Fibroblast of skin of back (primary cell): ENCODE data around the gene PARP15. TPM values are rescaled to one million over a fixed set of nuclear protein-coding genes. Genes with fewer than 3 reads are reported as not detected.
A peak's percentile ranks its signal among the peaks of the same experiment; 100 is the strongest.
"Not testable (repeated sequence)": the region's sequence is repeated elsewhere in the genome, so short reads cannot be mapped to it uniquely, and the experiment has no call there.

Source experiments
- DNase-seq: peaks from one replicate; pipeline ENCODE4 v3.0.0-alpha.2; 2013
- polyA plus RNA-seq, 2 experiments: library from polyadenylated mRNA; unstranded; fragments of 120-200 nt; gene quantifications; one replicate each; pipeline ENCODE4 v1.2.1, GENCODE V29; 2013; ENCODE audit not compliant: insufficient read length in 2 of 2

Gene PARP15
- polyA plus RNA-seq (2013, experiment 1 of 2; ENCODE audit: insufficient read length), result not detected
- not detected for polyA plus RNA-seq (2013, experiment 2 of 2; ENCODE audit: insufficient read length)

DNA sequence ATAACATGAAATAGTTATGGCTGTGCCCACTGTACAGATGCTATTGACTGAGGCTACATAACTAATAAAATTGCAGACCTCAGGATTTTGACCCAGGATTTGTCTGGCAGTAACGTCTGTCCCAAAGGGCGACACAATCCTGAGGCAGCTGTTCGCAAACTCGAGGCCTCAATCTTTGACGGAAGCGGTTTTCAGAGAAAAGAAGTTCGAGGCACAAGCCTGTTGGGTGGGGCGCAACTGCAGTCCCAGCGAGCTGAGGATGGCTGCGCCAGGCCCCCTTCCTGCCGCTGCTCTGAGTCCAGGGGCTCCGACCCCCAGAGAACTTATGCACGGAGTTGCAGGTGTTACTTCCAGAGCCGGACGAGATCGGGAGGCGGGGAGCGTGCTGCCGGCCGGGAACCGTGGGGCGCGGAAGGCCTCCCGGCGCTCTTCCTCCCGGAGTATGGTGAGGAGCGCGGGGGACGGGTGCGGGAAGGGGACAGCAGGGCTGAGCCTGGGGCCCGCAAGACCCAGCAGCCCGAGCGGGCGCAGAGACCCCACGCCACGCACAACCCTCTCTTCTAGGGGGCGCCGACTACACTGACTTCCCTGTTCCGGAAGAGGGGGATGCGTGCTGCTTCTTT is at the start of gene PARP15:
Gene PARP15 (plus strand): TSS at position 242 of the 623 bp plus-strand sequence. CDS start 18 bp downstream, at position 260.
- DNase-seq, result no peak

DNA sequence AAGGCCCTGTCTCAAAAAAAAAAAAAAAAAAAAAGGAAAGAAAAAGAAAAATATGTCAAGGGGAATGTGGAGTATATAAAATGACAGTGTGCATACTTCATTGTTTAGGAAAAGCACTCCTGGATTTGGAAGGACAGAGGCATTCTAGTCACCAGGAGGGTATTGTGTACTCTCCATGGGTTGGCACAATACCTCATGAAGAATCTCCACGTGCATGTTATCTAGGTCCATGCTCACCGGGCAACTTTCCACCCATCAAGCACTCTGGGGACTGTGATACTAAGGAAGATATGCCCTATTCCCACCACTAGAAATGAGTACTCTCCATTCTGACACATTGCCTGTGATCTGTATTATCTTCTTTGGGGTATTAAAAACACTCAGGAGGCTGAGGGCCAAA is 47.3 kb upstream of the PARP15 start:
- no peak for DNase-seq

DNA sequence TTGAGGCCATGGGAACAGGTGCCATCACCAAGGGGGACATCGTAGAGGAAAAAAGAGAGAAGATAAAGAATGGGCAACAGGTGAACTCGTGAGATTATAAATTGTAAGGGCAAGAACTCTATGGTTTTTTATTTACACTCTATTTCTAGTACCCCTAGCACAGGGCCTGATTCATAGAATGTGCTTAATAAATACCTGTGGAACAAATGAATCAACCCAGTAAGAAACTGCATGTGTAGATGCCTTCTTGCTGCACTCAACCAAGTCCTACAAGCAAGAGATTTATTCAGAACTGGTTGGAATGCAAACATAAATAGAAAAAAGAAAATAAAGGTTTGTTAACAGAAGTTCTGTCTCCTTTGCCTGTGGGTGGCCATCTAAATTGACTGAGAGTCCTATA is 44.0 kb upstream of the PARP15 start:
- no peak for DNase-seq

DNA sequence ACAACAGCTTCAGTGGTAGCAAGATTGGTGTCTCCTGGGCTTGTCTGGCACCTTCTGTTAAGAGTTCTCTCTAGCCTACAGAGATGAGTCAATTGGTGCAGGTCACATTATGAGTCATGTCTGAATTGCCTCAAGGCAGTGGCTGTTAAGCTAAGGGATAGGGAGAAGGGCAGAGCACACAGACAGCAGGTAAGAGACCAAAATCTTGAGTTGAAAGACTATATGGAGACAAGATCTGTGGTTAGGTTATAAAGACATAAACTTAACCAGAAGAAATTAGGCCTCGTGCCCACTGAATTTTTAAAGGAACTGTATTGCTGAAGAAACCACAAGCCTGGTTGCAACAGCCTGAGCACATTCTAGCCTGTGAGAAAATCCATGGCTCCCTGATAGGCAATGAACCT is 43.5 kb upstream of the PARP15 start:
- DNase-seq, result peak; percentile 63

DNA sequence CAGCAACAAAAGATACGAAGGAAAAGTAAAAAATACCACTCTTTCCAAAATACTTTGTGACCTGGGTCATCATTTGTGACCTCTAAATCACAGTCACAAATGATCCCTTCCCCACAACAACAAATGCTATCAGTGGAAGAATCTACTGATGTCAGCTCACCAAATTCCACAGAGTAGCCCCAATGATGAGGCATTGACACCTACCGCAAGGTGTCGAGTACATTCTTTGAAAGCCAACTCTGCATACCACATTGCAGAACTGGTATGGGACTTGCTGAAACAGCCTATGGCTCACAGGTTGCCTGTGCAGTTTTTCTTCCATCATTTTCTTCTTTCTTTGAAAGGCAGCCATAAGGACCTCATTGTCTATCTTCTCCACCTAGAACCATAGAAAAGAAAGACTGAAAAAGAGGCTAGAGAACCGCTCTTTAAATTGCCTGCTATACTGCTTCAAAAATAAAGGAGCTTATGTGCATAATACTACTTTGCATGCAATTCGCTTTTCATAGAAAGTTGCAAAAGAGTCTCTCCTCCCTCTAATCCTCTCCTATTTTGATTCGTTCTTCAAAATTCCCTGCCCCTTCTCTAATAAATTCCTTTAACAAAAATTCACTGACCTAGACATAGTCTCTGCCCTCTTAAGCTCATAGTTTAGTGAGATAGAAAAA is 41.4 kb upstream of the PARP15 start:
- DNase-seq, result no peak

DNA sequence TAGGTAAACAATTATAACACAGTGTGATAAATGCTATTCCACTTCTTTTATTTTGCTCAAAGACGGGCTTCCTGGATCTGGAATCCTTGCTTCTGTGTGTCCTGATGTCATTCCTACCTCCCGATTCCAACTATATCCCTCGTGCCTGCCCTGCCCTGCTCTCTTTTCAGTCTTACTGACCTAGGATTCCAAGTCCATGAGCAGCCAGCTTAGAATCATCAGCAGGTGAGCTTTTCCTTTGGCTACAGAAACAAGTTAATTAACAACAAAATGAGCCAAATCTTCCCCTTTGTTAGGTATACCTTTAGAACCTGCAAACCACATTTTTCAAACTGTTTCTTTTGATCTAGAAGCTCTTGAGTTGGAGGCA is 40.8 kb upstream of the PARP15 start:
- no peak for DNase-seq

DNA sequence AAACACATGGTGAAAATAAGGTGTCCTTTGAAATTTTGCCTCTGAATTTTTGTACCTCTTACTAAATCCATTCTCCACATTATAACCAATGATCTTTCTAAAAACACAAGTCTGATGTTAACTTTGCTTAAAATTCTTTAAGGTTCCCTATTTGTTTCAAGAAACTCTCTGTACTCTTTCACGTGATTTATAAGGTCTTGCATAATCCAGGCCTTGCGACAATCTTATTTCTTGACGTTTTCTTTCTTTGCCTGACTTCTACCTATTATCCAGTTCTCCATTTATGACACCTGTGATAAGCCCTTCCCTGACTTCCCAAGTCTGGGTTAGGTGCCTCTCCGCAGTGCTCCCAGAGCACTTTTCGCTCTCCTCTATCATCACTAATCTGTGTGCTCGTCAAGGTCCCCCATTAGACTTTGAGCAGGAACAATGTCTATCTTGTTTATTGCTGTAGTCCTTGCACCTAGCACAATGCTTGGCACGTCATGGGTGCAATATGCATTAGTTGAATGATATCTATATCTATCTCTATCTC is 38.4 kb upstream of the PARP15 start:
- DNase-seq, result no peak

DNA sequence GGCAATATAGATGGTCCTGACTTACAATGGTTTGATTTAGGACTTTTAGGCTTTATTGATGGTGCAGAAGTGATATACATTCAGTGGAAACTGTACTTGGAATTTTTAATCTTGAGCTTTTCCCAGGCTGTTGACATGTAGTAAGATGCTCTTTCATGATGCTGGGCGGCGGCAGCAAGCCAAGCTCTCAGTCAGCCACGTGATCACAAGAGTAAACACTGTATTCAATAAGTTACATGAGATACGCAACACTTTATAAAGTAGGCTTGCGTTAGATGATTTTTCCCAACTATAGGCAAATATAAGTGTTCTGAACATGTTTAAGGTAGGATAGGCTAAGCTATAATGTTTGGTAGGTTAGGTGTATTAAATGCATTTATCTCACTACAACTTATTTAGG is 31.3 kb upstream of the PARP15 start:
- DNase-seq, result no peak

DNA sequence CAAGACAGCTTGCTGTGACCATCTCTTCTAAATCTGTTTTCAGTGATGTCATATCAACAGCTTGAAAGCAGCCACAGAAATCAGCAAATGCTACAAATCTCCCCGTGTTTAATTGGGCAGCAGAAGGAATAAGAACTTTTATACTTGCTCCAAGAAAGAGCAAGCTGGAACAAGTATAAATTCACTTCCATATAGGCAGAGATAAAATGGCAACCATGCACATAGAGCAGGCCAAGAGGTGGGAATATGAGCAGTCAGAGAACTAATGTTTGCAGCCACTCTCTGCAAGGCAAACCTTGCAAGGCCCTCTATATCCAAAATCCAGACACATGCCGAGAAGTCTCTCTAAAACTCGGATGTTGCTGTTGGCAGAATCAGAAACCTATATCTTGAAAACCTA is 29.4 kb upstream of the PARP15 start:
- DNase-seq, result no peak

DNA sequence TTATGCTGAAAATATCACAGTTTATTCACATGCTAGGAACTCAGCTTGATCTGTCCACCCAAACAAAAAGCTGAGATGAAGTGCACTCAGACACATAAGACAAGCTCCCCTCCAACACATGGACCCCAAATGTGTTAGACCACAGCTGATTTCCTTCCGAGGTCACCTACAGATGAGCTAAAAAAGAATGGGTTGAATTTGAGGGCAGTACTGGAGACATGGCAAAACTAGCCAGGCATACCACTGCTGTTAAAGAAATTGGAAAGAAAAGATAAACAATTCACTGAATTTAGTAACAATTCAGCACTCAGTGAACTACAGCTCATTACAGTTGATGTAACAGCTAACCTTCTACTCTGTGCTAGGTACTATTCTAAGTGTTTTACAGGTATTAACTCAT is 28.8 kb upstream of the PARP15 start:
- DNase-seq, result no peak

DNA sequence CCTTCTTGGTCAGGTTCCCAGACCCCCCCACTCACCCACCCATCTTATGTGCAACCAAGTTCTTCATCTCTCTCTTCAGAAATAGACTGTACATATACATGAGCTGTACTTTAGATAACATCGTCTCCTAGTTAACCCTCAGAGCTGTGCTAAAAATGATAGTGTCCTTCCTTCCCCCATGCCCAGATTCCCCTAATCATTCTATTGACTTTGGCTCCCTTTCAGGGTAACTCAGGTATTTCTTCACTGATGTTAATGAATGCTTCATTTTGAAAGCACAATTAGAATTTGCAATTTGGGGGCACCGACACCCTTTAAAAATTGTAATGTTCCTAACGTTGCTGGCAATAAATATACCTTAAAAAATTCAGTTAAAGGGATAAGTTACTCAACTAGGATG is 24.3 kb upstream of the PARP15 start:
- DNase-seq, result no peak

DNA sequence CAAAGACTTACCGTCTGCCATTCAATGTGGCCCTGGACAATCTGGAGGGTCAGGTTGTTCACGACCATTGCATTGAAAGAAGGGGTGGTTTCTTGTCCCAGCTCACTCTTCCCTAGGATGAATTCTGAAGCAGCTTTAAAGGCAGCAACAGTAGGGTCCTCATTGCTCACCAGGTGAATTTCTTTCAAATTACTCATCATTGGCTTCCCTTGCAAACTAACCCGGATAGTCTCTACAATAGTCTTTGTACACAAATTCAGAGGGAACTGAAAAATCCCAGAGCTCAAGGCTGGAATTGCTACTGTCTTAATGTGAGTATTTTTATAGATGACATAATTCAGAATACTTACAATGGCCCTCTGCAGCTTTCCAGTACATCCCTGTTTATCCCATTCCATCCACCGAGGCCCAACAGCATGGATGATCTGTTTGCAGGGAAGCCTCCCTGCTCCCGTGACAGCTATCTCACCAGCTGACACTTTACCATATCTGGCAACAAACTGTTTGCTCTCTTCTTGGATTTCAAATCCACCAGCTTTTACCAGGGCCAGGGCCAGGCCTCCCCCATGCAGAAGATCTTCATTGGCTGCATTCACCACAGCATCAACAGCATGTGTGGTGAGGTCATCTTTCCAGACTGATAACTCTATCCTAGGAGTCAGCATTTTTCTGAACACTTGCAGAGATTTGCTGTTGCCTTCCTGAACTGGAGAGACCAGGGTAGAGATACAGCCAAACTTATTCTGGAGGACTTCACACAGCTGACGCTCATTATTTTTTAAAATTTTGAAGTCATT is 22.0 kb upstream of the PARP15 start:
- peak; percentile 19 for DNase-seq

DNA sequence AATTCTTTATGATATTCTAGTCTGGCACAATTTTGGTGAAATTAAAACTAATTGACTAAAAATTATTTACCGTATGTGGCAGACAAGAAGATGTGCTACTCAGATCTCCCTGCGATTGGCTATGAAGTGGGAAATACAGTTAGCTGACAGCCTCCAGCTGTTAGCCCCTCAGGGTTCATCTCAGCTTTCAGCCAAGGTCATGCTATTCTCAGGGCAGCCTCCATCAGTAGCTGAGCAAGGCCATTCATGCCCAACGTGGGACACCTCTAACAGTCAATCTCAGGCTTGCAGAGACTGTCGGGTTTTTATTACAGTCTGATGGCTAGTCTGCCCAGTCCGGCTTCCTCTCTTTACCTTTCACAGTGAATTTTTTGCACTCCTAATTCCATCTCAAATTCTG is 20.1 kb upstream of the PARP15 start:
- DNase-seq, result no peak

DNA sequence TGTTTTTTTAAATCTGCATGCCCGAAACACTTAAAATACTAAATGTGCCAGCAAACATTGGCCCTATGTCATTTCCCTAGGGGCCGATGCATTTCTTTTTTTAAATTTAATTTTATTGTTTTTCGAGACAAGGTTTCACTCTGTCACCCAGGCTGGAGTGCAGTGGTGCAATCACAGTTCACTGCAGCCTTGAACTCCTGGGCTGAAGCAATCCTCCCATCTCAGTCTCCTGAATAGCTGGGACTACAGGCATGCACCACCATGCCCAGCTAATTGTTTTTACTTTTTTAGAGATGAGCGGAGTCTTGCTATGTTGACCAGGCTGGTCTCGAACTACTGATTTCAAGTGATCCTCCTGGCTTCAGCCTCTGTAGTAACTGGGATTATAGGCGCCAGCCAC is 18.8 kb upstream of the PARP15 start:
- DNase-seq, result no peak

DNA sequence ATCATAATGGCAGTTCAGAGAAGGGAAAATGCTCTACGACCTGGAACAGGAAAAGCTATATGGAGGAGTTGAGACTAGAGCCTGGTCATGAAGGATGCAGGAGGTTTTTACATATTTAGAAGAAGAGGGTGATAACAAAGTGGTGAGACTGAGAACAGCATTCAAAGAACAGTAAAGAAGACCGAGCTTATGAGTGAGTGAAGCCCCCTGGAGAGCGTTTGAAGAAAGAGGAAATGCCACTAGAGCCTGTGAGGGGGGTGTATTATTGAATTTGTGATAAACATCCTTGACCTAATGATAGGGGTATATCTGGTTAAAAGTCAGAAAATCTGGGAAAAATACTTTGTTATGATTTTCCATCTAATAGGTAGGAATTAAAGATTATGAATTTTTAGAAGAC is 17.5 kb upstream of the PARP15 start:
- DNase-seq, result no peak

DNA sequence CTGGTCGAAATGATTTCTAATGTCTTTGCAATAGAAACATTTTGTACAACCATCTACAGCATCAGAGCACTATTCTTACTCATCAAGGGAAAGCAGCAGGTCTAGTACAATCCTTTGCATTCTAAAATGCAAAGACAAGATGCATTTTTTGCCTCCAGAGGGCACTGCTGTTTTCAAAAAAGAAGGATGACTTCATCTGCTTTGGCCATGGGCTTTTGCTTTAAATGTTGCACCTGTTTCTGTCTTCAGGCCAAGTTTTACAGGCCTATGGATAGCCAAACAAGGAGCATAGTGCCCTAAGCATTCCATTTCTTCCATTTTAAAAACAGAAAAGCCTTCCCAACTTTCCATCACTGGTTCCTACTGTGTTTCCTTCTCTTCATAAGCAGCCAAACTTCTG is 16.8 kb upstream of the PARP15 start:
- peak; percentile 62 for DNase-seq

DNA sequence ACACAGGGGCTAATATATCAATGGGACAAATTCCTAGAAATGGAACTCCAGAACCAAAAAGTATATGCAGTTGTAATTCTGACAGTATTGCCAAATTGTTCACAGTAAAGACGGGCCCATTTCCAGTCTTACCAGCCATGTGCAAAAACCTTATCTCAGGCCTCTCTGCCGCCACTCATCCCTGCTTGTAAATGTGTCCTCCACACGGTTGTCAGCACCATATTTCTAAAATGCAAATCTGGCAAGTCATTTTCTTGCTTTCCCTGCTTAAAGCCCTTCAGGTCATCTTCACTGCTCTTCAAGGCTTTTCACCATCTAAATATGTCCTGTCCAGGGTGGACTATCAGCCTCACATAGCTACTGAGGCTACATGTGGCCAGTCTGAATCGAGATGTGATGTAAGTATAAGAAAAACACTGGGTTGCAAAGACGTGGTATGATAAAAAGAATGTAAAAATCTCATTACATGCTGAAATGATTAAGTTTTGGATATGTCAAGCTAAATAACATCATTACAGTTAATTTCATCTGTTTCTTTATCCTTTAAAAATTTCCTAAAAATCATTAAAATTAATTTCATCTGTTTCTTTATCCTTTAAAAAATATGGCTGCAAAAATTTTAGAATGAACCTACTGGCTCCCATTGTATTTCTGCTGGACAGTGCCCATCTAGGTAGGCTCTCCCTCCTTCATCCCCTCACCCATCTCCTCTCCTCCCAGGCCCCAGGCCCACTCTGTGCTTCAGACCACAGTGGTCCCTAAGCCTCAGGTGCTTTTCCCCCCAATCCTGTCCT is 14.3 kb upstream of the PARP15 start:
- no peak for DNase-seq

DNA sequence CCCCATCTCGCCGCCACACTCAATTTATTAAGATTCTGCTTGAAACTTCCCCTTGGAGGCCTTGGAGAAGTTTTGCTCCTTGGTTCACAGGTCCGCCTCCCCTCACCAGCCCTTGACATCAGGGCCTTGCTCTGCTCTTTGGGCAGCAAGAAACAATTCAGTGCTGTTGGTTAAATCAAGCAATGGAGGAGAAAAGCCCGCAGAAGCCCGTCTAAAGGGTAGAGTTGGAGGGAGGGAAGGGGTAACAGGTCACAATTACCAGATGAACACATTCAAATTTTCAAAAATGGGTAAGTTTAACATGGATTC is 13.8 kb upstream of the PARP15 start:
- DNase-seq, result peak; percentile 7

DNA sequence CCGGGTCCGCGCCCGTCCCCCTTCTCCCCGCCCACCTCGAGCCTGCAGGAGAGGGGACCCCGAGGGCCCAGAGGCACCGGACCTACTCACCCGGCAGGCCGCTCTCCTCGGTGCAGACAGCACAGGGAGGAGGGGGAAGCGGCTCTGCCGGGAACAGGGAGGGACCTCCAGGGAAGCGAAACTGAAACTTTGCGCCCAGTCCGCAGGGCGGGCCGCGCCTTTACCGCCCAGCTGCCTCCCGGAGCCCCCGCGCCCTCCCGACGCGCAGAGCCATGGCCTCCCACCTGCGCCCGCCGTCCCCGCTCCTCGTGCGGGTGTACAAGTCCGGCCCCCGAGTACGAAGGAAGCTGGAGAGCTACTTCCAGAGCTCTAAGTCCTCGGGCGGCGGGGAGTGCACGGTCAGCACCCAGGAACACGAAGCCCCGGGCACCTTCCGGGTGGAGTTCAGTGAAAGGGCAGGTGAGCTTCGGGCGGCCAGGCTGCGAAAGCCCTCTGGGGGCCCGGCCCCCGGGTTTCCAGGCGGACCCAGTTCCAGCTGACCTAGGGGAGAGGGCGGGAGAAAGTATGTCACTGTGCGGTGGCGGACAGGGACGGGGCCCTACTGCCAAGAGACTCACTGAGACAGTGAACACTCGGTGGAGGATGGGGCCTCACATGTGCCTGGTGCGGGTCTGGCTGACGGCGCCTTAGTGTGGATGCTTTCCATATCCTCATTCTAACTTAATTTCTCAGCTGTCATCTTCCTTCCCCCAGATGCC is 13.1 kb upstream of the PARP15 start, which contains the start of the genes DTX3L and PARP9:
Gene DTX3L (plus strand): TSS at position 184 of the 758 bp plus-strand sequence. CDS start 89 bp downstream, at position 273.
Gene PARP9 (minus strand): TSS at position 146 of the 758 bp plus-strand sequence. CDS start 4,680 bp downstream, outside the sequence.
- peak; percentile 82 for DNase-seq

DNA sequence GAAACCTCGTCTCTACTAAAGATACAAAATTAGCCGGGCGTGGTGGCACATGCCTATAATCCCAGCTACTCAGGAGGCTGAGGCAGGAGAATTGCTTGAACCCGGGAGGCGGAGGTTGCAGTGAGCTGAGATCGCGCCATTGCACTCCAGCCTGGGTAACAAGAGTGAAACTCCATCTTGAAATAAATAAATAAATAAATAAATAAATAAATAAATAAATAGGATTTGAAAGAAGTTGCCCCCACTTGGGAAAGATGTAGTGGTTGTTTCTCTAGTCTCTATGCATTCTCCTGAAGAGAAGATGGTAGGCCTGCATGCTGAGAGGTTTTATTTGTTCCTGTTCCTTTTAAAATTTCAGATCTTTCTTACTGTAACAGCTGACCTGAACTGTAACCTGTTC is 9.3 kb upstream of the PARP15 start:
- DNase-seq, result not testable (repeated sequence)

DNA sequence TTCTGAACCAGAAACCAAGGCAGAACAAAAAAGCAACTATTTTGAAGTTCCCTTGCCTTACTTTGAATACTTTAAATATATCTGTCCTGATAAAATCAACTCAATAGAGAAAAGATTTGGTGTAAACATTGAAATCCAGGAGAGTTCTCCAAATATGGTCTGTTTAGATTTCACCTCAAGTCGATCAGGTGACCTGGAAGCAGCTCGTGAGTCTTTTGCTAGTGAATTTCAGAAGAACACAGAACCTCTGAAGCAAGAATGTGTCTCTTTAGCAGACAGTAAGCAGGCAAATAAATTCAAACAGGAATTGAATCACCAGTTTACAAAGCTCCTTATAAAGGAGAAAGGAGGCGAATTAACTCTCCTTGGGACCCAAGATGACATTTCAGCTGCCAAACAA is 8.7 kb upstream of the PARP15 start:
- no peak for DNase-seq

DNA sequence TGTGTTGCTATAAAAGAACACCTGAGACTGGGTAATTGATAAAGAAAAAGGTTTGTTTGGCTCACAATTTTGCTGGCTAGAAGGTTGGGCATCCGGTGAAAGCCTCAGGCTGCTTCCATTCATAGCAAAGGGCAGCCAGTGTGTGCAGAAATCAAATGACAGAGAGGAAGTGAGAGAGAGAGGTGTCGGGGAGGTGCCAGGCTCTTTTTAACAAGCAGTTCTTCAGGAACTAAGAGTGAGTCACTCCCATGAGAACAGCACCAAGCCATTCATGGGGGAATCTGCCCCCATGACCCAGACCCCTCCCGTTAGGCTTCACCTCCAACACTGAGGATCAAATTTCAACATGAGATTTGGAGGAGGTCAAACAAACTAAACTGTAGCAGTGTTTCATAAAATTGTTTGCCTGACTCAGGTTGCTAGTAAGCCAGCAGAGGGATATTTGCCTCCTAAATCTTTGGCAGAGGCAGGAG is 4.5 kb upstream of the PARP15 start:
- peak; percentile 18 for DNase-seq
